NT2/D1 (cell line): ENCODE measurements around the gene RANBP17.
"Not testable (repeated sequence)": the region's sequence is repeated elsewhere in the genome, so short reads cannot be mapped to it uniquely, and the experiment has no call there.

Experiments
- DNase-seq: peaks from one replicate; pipeline ENCODE4 v3.0.0-alpha.2; 2011; ENCODE audit warnings: low read depth, low spot score
- H3K27me3 ChIP-seq: 2 replicates; pipeline ENCODE4 v1.6.0; 2011; ENCODE audit warnings: mild to moderate bottlenecking; ENCODE audit not compliant: insufficient read length, insufficient read depth
- H3K36me3 ChIP-seq: 2 replicates; pipeline ENCODE4 v1.6.1; 2011; ENCODE audit warnings: mild to moderate bottlenecking, low read length, mixed read lengths; ENCODE audit not compliant: insufficient read depth, insufficient read length
- H3K4me1 ChIP-seq: 2 replicates; pipeline ENCODE4 v1.5.1; 2011; ENCODE audit not compliant: insufficient read depth, insufficient read length
- H3K4me3 ChIP-seq: 2 replicates; pipeline ENCODE4 v1.5.1; 2011; ENCODE audit warnings: low read depth; ENCODE audit not compliant: insufficient read length
- H3K9ac ChIP-seq: 2 replicates; pipeline ENCODE4 v1.6.0; 2011; ENCODE audit warnings: low read depth; ENCODE audit not compliant: insufficient read length
- H3K9me3 ChIP-seq: 2 replicates; pipeline ENCODE4 v1.5.1; 2011; ENCODE audit warnings: mild to moderate bottlenecking, low read length; ENCODE audit not compliant: insufficient read depth
- SUZ12 ChIP-seq: IDR thresholded peaks from 2 replicates; pipeline ENCODE4 v1.6.1; 2011; ENCODE audit not compliant: insufficient read length, insufficient read depth; ENCODE audit errors: extremely low read depth
- YY1 ChIP-seq: IDR thresholded peaks from 2 replicates; pipeline ENCODE4 v1.6.1; 2011; ENCODE audit not compliant: insufficient read length, insufficient read depth
- ZNF274 ChIP-seq: IDR thresholded peaks from 2 replicates; pipeline ENCODE4 v1.6.1; 2011; ENCODE audit warnings: mild to moderate bottlenecking, low read depth, low read length

RANBP17 gene

GRCh38 chr5:170832241-170832640 lies 29.6 kb upstream of the RANBP17 start:
- no peak for DNase-seq
- peaks cover 4% of the 10 kb centered on the region; the same call in 1 of the 2 replicates for H3K9me3 ChIP-seq
- TF ChIP-seq ZNF274 (no peak), YY1 (no peak), SUZ12 (no peak)
- no peak overlapping the region for H3K9ac ChIP-seq
- H3K36me3 ChIP-seq: no peaks in the 10 kb centered on the region
- H3K27me3 ChIP-seq: no peaks in the 10 kb centered on the region
- H3K4me3 ChIP-seq: no peak overlapping the region
- H3K4me1 ChIP-seq: no peaks in the 10 kb centered on the region

DNA sequence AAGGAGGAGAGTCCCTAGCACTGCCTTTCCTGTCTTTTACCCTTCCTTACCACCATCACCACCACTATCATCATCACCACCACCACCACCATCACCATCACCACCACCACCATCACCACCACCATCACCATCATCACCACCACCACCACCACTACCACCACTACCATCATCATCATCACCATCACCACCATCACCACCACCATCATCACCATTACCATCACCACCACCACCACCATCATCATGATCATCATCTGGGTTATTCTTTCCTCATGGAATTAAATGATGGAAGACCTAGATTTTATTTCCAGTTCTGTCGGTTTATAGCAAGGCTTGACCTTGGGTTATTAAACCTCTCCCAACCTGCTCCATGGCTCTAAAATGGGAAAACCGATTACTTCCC lies 27.8 kb upstream of the RANBP17 start:
- not testable (repeated sequence) for H3K4me3 ChIP-seq, H3K4me1 ChIP-seq, H3K36me3 ChIP-seq, H3K9ac ChIP-seq, H3K27me3 ChIP-seq, H3K9me3 ChIP-seq, DNase-seq

DNA sequence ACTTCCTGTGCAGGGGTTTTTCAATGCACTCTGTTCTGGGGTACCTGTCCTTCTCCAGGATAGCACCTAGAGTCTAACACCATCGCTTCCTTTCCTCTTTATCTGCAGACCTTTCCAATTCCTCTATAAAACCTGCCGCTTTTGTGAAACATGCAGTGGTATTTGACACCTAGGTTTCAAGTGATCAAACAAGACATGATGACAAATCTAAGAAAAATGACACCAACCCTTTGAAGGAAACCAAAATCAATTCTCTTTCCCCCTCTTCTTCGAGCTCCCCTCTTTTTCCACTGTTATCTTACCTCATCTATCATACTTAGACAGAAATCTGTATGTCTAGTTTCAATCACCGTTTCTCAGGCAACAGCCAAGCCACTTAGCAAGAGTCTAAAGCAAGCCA lies 25.6 kb upstream of the RANBP17 start:
- Histone ChIP-seq H3K9me3 (no peaks in the 10 kb centered on the region), H3K4me3 (no peak overlapping the region), H3K4me1 (no peaks in the 10 kb centered on the region), H3K27me3 (no peaks in the 10 kb centered on the region), H3K9ac (no peak overlapping the region), H3K36me3 (no peaks in the 10 kb centered on the region)
- TF ChIP-seq YY1: no peak
- no peak for TF ChIP-seq ZNF274
- no peak for TF ChIP-seq SUZ12
- no peak for DNase-seq

DNA sequence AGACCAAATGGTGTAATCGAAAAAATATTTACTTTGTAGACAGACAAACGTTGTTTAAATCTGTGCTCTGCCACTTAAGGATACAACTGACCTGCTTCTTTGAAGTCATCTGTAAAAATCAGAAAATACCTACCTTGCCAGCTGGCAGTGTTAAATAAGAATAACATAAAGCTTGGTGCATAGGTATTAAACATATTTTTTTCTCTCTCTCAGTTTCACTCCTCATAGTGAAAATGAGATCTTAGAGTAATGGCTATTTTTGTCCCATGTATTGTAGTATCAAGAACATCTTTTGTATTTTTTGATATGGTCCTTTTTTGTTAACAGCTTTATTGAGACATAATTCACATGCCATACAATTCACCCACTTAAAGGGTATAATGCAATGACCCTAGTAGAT lies 17.9 kb upstream of the RANBP17 start:
- no peaks in the 10 kb centered on the region for H3K36me3 ChIP-seq
- no peak for DNase-seq
- TF ChIP-seq YY1 (no peak), SUZ12 (no peak), ZNF274 (no peak)
- H3K27me3 ChIP-seq: no peaks in the 10 kb centered on the region
- no peaks in the 10 kb centered on the region for H3K4me1 ChIP-seq
- H3K4me3 ChIP-seq: no peak overlapping the region
- no peaks in the 10 kb centered on the region for H3K9me3 ChIP-seq
- H3K9ac ChIP-seq: no peak overlapping the region

GRCh38 chr5:170844651-170845050 lies 17.2 kb upstream of the RANBP17 start:
- no peak for DNase-seq
- Histone ChIP-seq H3K27me3 (no peaks in the 10 kb centered on the region), H3K4me3 (no peak overlapping the region), H3K4me1 (no peaks in the 10 kb centered on the region), H3K36me3 (no peaks in the 10 kb centered on the region), H3K9ac (no peak overlapping the region), H3K9me3 (no peaks in the 10 kb centered on the region)
- TF ChIP-seq YY1: no peak
- TF ChIP-seq ZNF274: no peak
- TF ChIP-seq SUZ12: no peak

- Histone ChIP-seq H3K4me3 (no peak overlapping the region), H3K9ac (no peak overlapping the region), H3K9me3 (no peaks in the 10 kb centered on the region), H3K36me3 (no peaks in the 10 kb centered on the region), H3K27me3 (no peaks in the 10 kb centered on the region), H3K4me1 (no peaks in the 10 kb centered on the region)
- no peak for DNase-seq
- TF ChIP-seq YY1: no peak
- no peak for TF ChIP-seq SUZ12
- TF ChIP-seq ZNF274: no peak
These were observed 15.4 kb upstream of the RANBP17 start for GRCh38 chr5:170846416-170846815.

GRCh38 chr5:170846846-170847245 lies 15.0 kb upstream of the RANBP17 start:
- H3K9me3 ChIP-seq: no peaks in the 10 kb centered on the region
- no peak overlapping the region for H3K9ac ChIP-seq
- H3K4me3 ChIP-seq: no peak overlapping the region
- H3K36me3 ChIP-seq: no peaks in the 10 kb centered on the region
- H3K4me1 ChIP-seq: no peaks in the 10 kb centered on the region
- no peaks in the 10 kb centered on the region for H3K27me3 ChIP-seq
- DNase-seq: no peak
- TF ChIP-seq YY1 (no peak), ZNF274 (no peak), SUZ12 (no peak)

DNA sequence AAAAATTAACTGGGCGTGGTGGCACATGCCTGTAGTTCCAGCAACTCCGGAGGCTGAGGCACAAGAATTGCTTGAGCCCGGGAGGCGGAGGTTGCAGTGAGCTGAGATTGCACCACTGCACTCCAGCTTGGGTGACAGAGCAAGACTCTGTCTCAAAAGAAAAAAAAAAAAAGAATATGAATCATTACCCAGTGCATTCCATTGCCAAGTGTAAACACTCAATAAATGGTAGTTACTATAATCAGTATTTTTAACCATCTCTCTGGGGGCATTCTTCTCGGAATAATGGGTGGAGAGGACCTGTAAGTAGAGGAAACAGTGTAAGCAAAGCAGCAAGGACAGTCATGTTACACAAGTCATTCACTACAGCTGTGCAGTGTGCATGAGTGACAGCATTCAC lies 13.8 kb upstream of the RANBP17 start:
- DNase-seq: no peak
- Histone ChIP-seq H3K36me3 (no peaks in the 10 kb centered on the region), H3K4me1 (no peaks in the 10 kb centered on the region), H3K4me3 (no peak overlapping the region), H3K27me3 (no peaks in the 10 kb centered on the region), H3K9me3 (no peaks in the 10 kb centered on the region), H3K9ac (no peak overlapping the region)
- TF ChIP-seq SUZ12 (no peak), YY1 (no peak), ZNF274 (no peak)
